Testis (tissue), 3 donors: ENCODE data around the gene UCHL1. TPM values are rescaled to one million over a fixed set of nuclear protein-coding genes. Genes with fewer than 3 reads are reported as not detected.

Experiments
- DNase-seq: peaks from one replicate; pipeline ENCODE4 v3.0.0-alpha.2; 2019
- H3K27ac ChIP-seq, 2 donors: fragments of 200-600 bp; sonication (generic); one replicate each; pipeline ENCODE4 v1.5.1; 2019
- H3K27me3 ChIP-seq: fragments of 200-600 bp; sonication (generic); one replicate; pipeline ENCODE4 v1.5.1; 2019
- H3K36me3 ChIP-seq: fragments of 200-600 bp; sonication (generic); one replicate; pipeline ENCODE4 v1.5.1; 2017; ENCODE audit warnings: low read depth; ENCODE audit errors: missing control alignments
- H3K4me1 ChIP-seq: fragments of 200-600 bp; sonication (generic); one replicate; pipeline ENCODE4 v1.5.1; 2019
- H3K4me3 ChIP-seq, 2 donors: fragments of 200-600 bp; sonication (generic); one replicate each; pipeline ENCODE4 v1.5.1; 2017 to 2019
- H3K9me3 ChIP-seq: fragments of 200-600 bp; sonication (generic); one replicate; pipeline ENCODE4 v1.5.1; 2017
- POLR2A ChIP-seq: fragments of 450-650 bp; IDR thresholded peaks from one replicate; pipeline ENCODE4 v1.6.1; 2017; ENCODE audit warnings: antibody characterized with exemption, mild to moderate bottlenecking, moderate library complexity
- WGBS, 2 donors: methylation state at CpG; one replicate each; pipeline ENCODE4 v1.1.5; 2018; 5-methylcytosine and 5-hydroxymethylcytosine counted together
- intact Hi-C: fragments of 100-400 bp; cut with DNase I; formaldehyde crosslinking; loops from one replicate; pipeline ENCODE4 v1.15.1; 2023; ENCODE audit warnings: low total_unique reads
- polyA plus RNA-seq: library from polyadenylated mRNA; stranded (reverse); fragments of 350-450 nt; fragmentation: Illumina TruSeq; extraction: RNeasy Lipid Tissue Mini Kit (QIAGEN cat#74804); gene quantifications from one replicate; pipeline ENCODE4 v1.2.3, GENCODE V29; 2014; ENCODE audit warnings: low read depth, low replicate concordance; ENCODE audit not compliant: insufficient read depth
- total RNA-seq, 2 donors: library from RNA; depleted of rRNA; stranded (reverse); fragments of >200 nt; gene quantifications; one replicate each; pipeline ENCODE4 v1.2.3, GENCODE V29; 2016
- TF ChIP-seq, protein P1 (sequence below), 3 experiments: fragments of 450-650 bp in 2 of 3; fragments of 200-600 bp in 1 of 3; sonication (generic) in 1 of 3; IDR thresholded peaks; one replicate each; pipeline ENCODE4 v1.5.1; 2016 to 2019; ENCODE audit warnings: antibody characterized with exemption in 3 of 3, mild to moderate bottlenecking in 2 of 3, moderate library complexity in 1 of 3

Gene UCHL1
- total and polyA plus RNA-seq, 3 donors from 2014 or later: 57.4 to 87.5 (median 84.2) TPM

DNA sequence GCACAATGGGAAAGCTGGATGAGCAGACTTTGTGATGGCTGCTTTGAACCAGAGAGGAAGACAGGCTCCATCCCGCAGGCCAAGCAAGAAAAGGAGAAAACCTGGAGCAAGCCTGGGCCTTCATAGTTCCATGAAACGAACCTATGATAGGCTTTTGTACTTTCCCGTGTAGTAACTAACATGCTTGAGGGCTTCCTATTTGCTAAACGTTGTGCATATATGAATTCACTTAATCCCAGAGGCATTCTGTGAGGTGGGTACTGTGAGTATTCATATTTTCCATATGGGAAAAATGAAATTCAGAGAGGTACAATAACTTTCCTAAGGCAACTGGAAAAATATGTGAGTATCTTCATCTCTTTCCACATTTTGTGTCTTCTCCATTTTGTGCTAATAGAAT lies 28.8 kb upstream of the UCHL1 start:
- H3K27me3 ChIP-seq: no peaks in the 10 kb centered on the region

DNA sequence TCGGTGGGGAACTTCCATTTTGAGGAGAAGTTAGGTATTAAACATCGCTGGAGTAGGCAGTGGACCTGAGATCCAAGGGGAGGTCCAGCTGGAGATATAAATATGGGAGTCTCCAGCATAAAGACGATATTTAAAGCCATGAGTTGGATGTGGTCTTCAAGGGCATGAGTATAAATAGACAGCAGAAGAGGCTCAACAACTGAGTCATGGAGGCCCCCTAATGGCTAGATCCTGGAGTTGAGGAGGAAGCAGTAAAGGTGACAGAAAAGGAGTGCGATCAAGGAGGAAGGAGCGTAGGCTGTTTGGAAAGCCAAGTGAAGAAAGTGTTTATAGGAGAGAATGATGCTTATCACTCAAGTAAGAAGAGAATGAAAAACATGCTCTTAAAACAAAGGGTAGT lies 24.3 kb upstream of the UCHL1 start:
- no peak overlapping the region for H3K4me3 ChIP-seq
- no peaks in the 10 kb centered on the region for H3K36me3 ChIP-seq
- TF ChIP-seq, protein P1, sequence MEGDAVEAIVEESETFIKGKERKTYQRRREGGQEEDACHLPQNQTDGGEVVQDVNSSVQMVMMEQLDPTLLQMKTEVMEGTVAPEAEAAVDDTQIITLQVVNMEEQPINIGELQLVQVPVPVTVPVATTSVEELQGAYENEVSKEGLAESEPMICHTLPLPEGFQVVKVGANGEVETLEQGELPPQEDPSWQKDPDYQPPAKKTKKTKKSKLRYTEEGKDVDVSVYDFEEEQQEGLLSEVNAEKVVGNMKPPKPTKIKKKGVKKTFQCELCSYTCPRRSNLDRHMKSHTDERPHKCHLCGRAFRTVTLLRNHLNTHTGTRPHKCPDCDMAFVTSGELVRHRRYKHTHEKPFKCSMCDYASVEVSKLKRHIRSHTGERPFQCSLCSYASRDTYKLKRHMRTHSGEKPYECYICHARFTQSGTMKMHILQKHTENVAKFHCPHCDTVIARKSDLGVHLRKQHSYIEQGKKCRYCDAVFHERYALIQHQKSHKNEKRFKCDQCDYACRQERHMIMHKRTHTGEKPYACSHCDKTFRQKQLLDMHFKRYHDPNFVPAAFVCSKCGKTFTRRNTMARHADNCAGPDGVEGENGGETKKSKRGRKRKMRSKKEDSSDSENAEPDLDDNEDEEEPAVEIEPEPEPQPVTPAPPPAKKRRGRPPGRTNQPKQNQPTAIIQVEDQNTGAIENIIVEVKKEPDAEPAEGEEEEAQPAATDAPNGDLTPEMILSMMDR (IDR thresholded peaks at IDR 0.05): no peak
- TF ChIP-seq POLR2A: no peak
- H3K4me1 ChIP-seq: no peaks in the 10 kb centered on the region
- intact Hi-C loops: no loop called here
- WGBS, 2 donors: 73 to 87% methylated on average over 5 of the region's 5 CpGs
- no peaks in the 10 kb centered on the region for H3K27me3 ChIP-seq
- no peak overlapping the region for H3K27ac ChIP-seq
- no peaks in the 10 kb centered on the region for H3K9me3 ChIP-seq
- no peak for DNase-seq

More for the DNA sequence above, 28.8 kb upstream of the UCHL1 start:
- no peak for TF ChIP-seq POLR2A
- TF ChIP-seq, protein P1 (IDR thresholded peaks at IDR 0.05): no peak
- 74 to 86% methylated on average over 4 of the region's 4 CpGs for WGBS, 2 donors
- Histone ChIP-seq H3K27ac (no peak overlapping the region), H3K4me3 (no peak overlapping the region), H3K36me3 (no peaks in the 10 kb centered on the region), H3K4me1 (no peaks in the 10 kb centered on the region), H3K9me3 (no peaks in the 10 kb centered on the region)
- no peak for DNase-seq
- intact Hi-C loops: no loop called here

- H3K27me3 ChIP-seq: no peaks in the 10 kb centered on the region
- TF ChIP-seq, protein P1 (IDR thresholded peaks at IDR 0.05): no peak
- no peak for TF ChIP-seq POLR2A
Measured at GRCh38 chr4:41232856-41233255, 23.9 kb upstream of the UCHL1 start.

DNA sequence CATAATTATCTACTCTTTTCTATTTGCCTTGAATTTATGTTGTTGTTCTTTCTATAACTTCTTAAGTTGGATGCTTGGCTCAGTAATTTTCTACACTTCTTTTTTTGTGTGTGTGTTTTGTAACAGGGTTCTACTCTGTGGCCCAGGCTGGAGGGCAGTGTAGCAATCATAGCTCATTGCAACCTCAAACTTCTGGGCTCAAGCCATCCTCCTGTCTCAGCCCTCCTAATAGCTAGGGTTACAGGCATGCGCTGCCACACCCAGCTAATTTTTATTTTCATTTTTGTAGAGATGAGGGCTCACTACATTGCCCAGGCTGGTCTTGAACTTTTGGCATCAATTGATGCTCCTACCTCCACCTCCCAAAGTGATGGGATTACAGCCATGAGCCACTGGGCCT lies 20.7 kb upstream of the UCHL1 start:
- Histone ChIP-seq H3K4me3 (no peak overlapping the region), H3K27ac (no peak overlapping the region), H3K36me3 (no peaks in the 10 kb centered on the region), H3K4me1 (no peaks in the 10 kb centered on the region), H3K27me3 (no peaks in the 10 kb centered on the region), H3K9me3 (no peaks in the 10 kb centered on the region)
- TF ChIP-seq POLR2A: no peak
- TF ChIP-seq, protein P1 (IDR thresholded peaks at IDR 0.05): no peak
- intact Hi-C loops: no loop called here
- 100% methylated on average over 1 of the region's 1 CpG for WGBS, 2 donors
- DNase-seq: no peak

More at GRCh38 chr4:41232856-41233255, 23.9 kb upstream of the UCHL1 start:
- Histone ChIP-seq H3K27ac (no peak overlapping the region), H3K9me3 (no peaks in the 10 kb centered on the region), H3K36me3 (no peaks in the 10 kb centered on the region), H3K4me3 (no peak overlapping the region), H3K4me1 (no peaks in the 10 kb centered on the region)
- intact Hi-C loops: no loop called here
- 88 to 90% methylated on average over 3 of the region's 3 CpGs for WGBS, 2 donors
- no peak for DNase-seq

- H3K4me1 ChIP-seq: no peaks in the 10 kb centered on the region
- no peaks in the 10 kb centered on the region for H3K36me3 ChIP-seq
- H3K4me3 ChIP-seq: no peak overlapping the region
- H3K27me3 ChIP-seq: no peaks in the 10 kb centered on the region
- TF ChIP-seq POLR2A: no peak
- TF ChIP-seq, protein P1 (IDR thresholded peaks at IDR 0.05): no peak
- no peak for DNase-seq
- WGBS, 2 donors: 87 to 92% methylated on average over 1 of the region's 1 CpG
- intact Hi-C loops: no loop called here
- no peaks in the 10 kb centered on the region for H3K9me3 ChIP-seq
- H3K27ac ChIP-seq: no peak overlapping the region
Measured at GRCh38 chr4:41236508-41236907, 20.2 kb upstream of the UCHL1 start.
